HFF-Myc (cell line): ENCODE data around the gene INO80E.

Experiments
- DNase-seq: peaks from one replicate; pipeline ENCODE4 v3.0.0-alpha.2; 2011; ENCODE audit warnings: low read depth; ENCODE audit errors: extremely low read depth
- H3K4me3 ChIP-seq: replicated peaks from 2 replicates; pipeline ENCODE4 v1.5.1; 2011; ENCODE audit warnings: low read depth, mild to moderate bottlenecking, control low read depth, low read length
- CTCF ChIP-seq: IDR thresholded peaks from 2 replicates; pipeline ENCODE4 v1.5.1; 2012; ENCODE audit warnings: mild to moderate bottlenecking, low read depth, low read length, control low read depth; ENCODE audit errors: missing control alignments

Gene INO80E

GRCh38 chr16:30028438-30029076 lies 32.5 kb downstream of the INO80E start:
- DNase-seq: no peak
- H3K4me3 ChIP-seq: no peak overlapping the region
- TF ChIP-seq CTCF: no peak

DNA sequence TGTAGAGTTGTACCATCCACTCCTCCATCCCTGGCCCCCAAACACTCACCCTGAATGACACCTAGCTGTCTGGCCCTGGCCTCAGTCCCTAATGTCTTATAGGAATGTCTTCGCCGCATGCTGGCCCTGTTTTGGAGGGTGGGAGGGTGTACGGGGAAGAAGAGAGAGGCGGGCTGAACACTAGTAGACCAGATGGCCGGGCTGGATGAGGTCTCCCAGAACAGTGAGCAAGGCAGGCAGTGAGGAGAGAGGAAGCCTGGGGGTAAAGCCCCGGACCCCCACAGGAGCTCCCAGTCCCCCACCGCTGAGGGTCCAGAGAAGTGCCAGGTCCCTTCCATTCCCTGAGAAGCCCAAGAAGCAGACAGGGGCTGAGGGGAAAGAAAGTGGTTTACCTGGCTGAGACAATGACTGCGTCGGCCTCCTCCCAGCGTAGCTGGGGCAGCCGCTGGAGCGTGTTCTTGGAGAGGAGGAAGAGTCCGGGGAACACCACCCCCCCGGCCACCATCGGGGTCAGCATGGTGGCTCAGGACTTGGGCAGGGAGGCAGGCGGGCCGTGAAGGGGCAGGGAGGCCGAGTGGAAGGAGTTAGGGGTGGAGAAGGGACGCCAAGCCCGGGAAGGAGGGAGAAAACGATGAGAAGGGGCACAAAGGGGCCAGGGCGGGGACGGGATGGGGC lies 34.1 kb downstream of the INO80E start:
- no peak overlapping the region for H3K4me3 ChIP-seq
- no peak for TF ChIP-seq CTCF
- no peak for DNase-seq

DNA sequence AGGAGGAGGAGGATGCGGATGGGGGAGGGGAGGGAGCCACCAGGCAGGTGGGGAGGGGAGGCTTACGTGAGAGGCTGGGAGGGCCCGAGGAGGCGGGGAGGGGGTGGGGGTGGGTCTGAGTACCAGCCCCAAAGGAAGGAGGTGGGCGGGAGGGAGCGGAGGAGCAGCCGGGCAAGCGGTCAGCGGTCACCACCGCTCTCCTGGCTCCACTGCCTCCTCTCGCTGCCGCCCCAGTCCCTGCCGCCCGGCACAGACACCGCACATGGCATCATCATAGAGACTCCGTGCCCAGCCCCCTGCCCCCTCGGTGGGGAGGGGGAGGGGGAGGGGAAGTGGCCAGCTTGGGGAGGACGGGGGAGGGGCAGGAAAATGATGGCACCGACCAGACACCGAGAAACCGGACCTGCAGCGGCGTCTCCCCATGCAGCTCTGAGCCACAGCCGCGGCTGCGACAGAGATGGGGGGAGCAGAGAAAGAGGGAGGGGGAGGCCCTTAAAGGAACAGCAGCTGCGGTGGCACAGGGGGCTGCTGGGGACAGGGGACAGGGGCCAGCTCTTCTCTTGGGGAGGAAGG lies 34.9 kb downstream of the INO80E start, which contains the start of gene TLCD3B:
Gene TLCD3B, minus strand, starts transcription at position 431 of the 573 bp plus-strand sequence. CDS start 744 bp downstream, outside the sequence.
- no peak for DNase-seq
- TF ChIP-seq CTCF: no peak
- no peak within 1 kb of the TSS for H3K4me3 ChIP-seq

- TF ChIP-seq CTCF: no peak
- no peak for DNase-seq
- H3K4me3 ChIP-seq: no peak overlapping the region
These were observed 35.5 kb downstream of the INO80E start for GRCh38 chr16:30031477-30031918.

DNA sequence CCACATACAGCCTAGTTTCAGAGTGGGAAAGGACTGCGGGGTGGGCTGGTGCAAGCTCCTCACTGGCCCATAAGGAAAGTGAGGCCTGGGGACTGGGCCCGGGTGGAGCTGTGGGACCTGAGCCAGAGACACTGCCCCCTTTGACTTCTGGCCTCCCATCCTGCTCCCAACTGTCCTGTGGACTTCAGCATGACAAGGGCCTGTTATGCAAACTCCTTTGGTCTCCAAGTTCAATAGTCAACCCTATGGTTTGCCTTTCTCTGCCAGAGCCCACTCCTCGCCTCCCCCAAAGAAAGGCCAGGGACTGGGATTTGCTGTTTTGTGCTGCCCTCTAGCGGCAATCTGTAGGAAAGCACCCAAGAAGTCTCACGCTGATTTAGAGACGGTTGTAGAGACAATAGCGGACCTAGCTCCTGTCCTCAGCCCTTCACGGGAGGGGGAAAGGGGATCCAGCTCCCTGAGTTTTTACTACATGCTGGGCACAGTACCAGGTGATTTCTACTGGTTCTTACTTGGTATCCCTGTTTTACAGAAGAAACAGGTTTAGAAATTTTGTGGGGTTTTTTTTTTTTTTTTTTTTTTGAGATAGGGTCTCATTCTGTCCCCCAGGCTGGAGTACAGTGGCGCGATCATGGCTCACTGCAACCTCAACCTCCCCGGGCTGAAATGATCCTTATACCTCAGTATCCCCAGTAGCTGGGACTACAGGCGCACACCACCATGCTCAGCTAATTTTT lies 36.2 kb downstream of the INO80E start:
- TF ChIP-seq CTCF: peak; percentile 92
- DNase-seq: peak; percentile 40
- H3K4me3 ChIP-seq: no peak overlapping the region

GRCh38 chr16:30033270-30033669 lies 37.2 kb downstream of the INO80E start:
- DNase-seq: no peak
- TF ChIP-seq CTCF: no peak
- H3K4me3 ChIP-seq: no peak overlapping the region
